Transverse colon (tissue), 4 donors: ENCODE data around the gene PPFIA4.

Experiments
- POLR2A ChIP-seq: fragments of 450-650 bp; IDR thresholded peaks from one replicate; pipeline ENCODE4 v1.6.1; 2016; ENCODE audit warnings: antibody characterized with exemption, mild to moderate bottlenecking, moderate library complexity
- POLR2AphosphoS5 ChIP-seq, 3 donors: sonication (generic); formaldehyde crosslinking; IDR thresholded peaks; one replicate each; pipeline ENCODE4 v1.6.1; 2016; ENCODE audit warnings: antibody characterized with exemption in 3 of 3
- TF ChIP-seq, protein P1 (sequence below), 5 experiments: fragments of 200-600 bp in 3 of 5; fragments of 450-650 bp in 2 of 5; sonication (generic) in 3 of 5; IDR thresholded peaks; 1 replicate in 2 of 5; 2 replicates in 3 of 5; pipeline ENCODE4 v1.5.1; 2016 to 2017; ENCODE audit warnings: antibody characterized with exemption in 5 of 5, inconsistent platforms in 3 of 5, mild to moderate bottlenecking in 2 of 5, moderate library complexity in 1 of 5

DNA sequence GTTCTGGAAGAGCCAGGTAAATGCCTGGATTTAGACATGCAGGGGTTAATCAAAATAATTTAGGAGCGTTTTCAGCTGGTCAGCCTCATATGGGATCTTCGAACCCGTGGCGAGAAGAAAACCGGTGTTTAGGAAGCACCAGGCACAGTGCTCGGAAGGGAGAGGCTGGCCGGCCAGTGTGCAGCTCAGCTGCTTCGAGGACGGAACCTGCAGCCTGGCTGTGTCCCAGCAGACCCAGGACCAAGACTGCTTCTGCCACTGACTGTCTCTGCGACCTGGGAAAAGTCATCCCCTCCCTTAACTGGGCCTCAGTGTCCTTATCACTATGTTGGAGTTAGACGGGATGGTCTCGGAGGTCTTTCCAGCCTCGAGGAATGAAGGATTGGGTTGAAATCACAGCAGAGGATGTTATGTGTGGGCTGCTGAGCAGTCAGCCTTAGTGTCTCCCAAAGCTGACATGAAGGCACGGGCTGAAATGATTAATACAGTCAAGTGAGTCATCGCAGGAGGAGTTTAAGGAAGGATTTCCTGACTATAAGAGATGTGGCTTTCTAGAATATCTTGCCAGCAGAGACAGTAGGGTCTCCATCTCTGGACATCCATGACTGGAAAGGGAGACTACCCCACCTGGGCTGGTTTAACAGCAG is 20.8 kb downstream of the PPFIA4 start:
- TF ChIP-seq POLR2A (no peak), POLR2AphosphoS5 (IDR thresholded peaks at IDR 0.05) (no peak)
- TF ChIP-seq, protein P1, sequence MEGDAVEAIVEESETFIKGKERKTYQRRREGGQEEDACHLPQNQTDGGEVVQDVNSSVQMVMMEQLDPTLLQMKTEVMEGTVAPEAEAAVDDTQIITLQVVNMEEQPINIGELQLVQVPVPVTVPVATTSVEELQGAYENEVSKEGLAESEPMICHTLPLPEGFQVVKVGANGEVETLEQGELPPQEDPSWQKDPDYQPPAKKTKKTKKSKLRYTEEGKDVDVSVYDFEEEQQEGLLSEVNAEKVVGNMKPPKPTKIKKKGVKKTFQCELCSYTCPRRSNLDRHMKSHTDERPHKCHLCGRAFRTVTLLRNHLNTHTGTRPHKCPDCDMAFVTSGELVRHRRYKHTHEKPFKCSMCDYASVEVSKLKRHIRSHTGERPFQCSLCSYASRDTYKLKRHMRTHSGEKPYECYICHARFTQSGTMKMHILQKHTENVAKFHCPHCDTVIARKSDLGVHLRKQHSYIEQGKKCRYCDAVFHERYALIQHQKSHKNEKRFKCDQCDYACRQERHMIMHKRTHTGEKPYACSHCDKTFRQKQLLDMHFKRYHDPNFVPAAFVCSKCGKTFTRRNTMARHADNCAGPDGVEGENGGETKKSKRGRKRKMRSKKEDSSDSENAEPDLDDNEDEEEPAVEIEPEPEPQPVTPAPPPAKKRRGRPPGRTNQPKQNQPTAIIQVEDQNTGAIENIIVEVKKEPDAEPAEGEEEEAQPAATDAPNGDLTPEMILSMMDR (IDR thresholded peaks at IDR 0.05) = no peak
